Activated CD4-positive, alpha-beta memory T cell treated with anti-CD3 and anti-CD28 coated beads, Interleukin-2, amount 10 ng/mL, durations not matched to agents 7 days and 5 days (primary cell): ENCODE data around the gene NDUFA8. TPM values are rescaled to one million over a fixed set of nuclear protein-coding genes. Genes with fewer than 3 reads are reported as not detected.

Experiments used
- CTCF ChIA-PET: fragments of 350-600 bp; sonication (Branson Sonifier 250); formaldehyde crosslinking; loops from one replicate; lab custom pipeline; 2021; ENCODE audit warnings: antibody characterized with exemption, inconsistent platforms; lab: Charles Lee
- POLR2A ChIA-PET: fragments of 350-600 bp; sonication (Branson Sonifier 250); formaldehyde crosslinking; loops from one replicate; lab custom pipeline; 2021; ENCODE audit warnings: antibody characterized with exemption; lab: Charles Lee
- DNase-seq: peaks from one replicate; pipeline ENCODE4 v3.0.0-alpha.2; 2020
- H3K27ac Mint-ChIP-seq: one replicate; pipeline ENCODE4 v1.8.0; 2021; ENCODE audit warnings: mild to moderate bottlenecking, mixed read lengths
- H3K27me3 Mint-ChIP-seq: one replicate; pipeline ENCODE4 v1.8.0; 2021; ENCODE audit warnings: mixed read lengths
- H3K36me3 Mint-ChIP-seq: one replicate; pipeline ENCODE4 v1.8.0; 2021; ENCODE audit warnings: low read depth, mixed read lengths
- H3K4me1 Mint-ChIP-seq: one replicate; pipeline ENCODE4 v1.8.0; 2021; ENCODE audit warnings: mixed read lengths
- H3K4me3 Mint-ChIP-seq: one replicate; pipeline ENCODE4 v1.8.0; 2021; ENCODE audit warnings: mild to moderate bottlenecking, mixed read lengths
- H3K9me3 Mint-ChIP-seq: one replicate; pipeline ENCODE4 v1.8.0; 2021; ENCODE audit warnings: mixed read lengths
- total RNA-seq, 2 experiments: library from RNA; stranded (reverse); gene quantifications; one replicate each; pipeline ENCODE4 v1.2.3, GENCODE V29; 2021

Gene NDUFA8
- total RNA-seq, 2 experiments from 2014 or later: 36.1 to 37.0 TPM

GRCh38 chr9:122143876-122144405 lies 15.6 kb downstream of the NDUFA8 start:
- H3K4me3 Mint-ChIP-seq: no peak overlapping the region
- H3K9me3 Mint-ChIP-seq: no peaks in the 10 kb centered on the region
- H3K4me1 Mint-ChIP-seq: no peaks in the 10 kb centered on the region
- CTCF ChIA-PET: interaction anchor here (1.3 to 5.3 kb wide), 4 partner anchors 14 to 207 kb away, joined by 4 to 23 read pairs (median 12); no protein-coding TSS in a partner anchor
- no peak for DNase-seq
- POLR2A ChIA-PET: no interaction called here
- H3K36me3 Mint-ChIP-seq: peaks cover 28% of the 10 kb centered on the region
- H3K27ac Mint-ChIP-seq: no peak overlapping the region
- H3K27me3 Mint-ChIP-seq: no peaks in the 10 kb centered on the region

GRCh38 chr9:122143296-122143695 lies 16.3 kb downstream of the NDUFA8 start:
- ChIA-PET CTCF (interaction anchor here (1.3 to 5.3 kb wide), 2 partner anchors 44 to 207 kb away, joined by 4 to 23 read pairs; no protein-coding TSS in a partner anchor), POLR2A (no interaction called here)
- Mint-ChIP-seq H3K27me3 (no peaks in the 10 kb centered on the region), H3K4me1 (no peaks in the 10 kb centered on the region), H3K27ac (no peak overlapping the region), H3K36me3 (peaks cover 25% of the 10 kb centered on the region), H3K4me3 (no peak overlapping the region), H3K9me3 (no peaks in the 10 kb centered on the region)
- no peak for DNase-seq

- H3K4me3 Mint-ChIP-seq: no peak overlapping the region
- no peaks in the 10 kb centered on the region for H3K4me1 Mint-ChIP-seq
- no peak overlapping the region for H3K27ac Mint-ChIP-seq
- CTCF ChIA-PET: interaction anchor here (1.6 kb wide), 1 partner anchor 17 kb away, joined by 5 read pairs; no protein-coding TSS in a partner anchor
- H3K27me3 Mint-ChIP-seq: no peaks in the 10 kb centered on the region
- peaks cover 15% of the 10 kb centered on the region for H3K36me3 Mint-ChIP-seq
- no peak for DNase-seq
- POLR2A ChIA-PET: interaction anchor here (1.0 kb wide), 1 partner anchor 18 kb away, joined by 3 read pairs; the partner anchor contains the start of genes MORN5 and NDUFA8
- no peaks in the 10 kb centered on the region for H3K9me3 Mint-ChIP-seq
Measured at GRCh38 chr9:122141671-122142070, 17.9 kb downstream of the NDUFA8 start.

GRCh38 chr9:122140368-122141193 lies 19.0 kb downstream of the NDUFA8 start:
- H3K9me3 Mint-ChIP-seq: no peaks in the 10 kb centered on the region
- H3K4me3 Mint-ChIP-seq: no peak overlapping the region
- H3K36me3 Mint-ChIP-seq: peaks cover 13% of the 10 kb centered on the region
- CTCF ChIA-PET: interaction anchor here (1.6 to 1.7 kb wide), 2 partner anchors 14 to 18 kb away, joined by 4 read pairs; no protein-coding TSS in a partner anchor
- POLR2A ChIA-PET: no interaction called here
- no peak overlapping the region for H3K27ac Mint-ChIP-seq
- H3K27me3 Mint-ChIP-seq: no peaks in the 10 kb centered on the region
- DNase-seq: no peak
- no peaks in the 10 kb centered on the region for H3K4me1 Mint-ChIP-seq

GRCh38 chr9:122138560-122139268 lies 20.9 kb downstream of the NDUFA8 start:
- Mint-ChIP-seq H3K36me3 (peaks cover 4% of the 10 kb centered on the region), H3K27ac (no peak overlapping the region), H3K4me3 (no peak overlapping the region), H3K27me3 (no peaks in the 10 kb centered on the region), H3K9me3 (no peaks in the 10 kb centered on the region), H3K4me1 (no peaks in the 10 kb centered on the region)
- DNase-seq: no peak
- CTCF ChIA-PET: interaction anchor here (1.5 to 1.7 kb wide), 4 partner anchors 13 to 39 kb away, joined by 4 to 7 read pairs (median 4); no protein-coding TSS in a partner anchor
- POLR2A ChIA-PET: no interaction called here

GRCh38 chr9:122135529-122135859 lies 24.1 kb downstream of the NDUFA8 start:
- no peaks in the 10 kb centered on the region for H3K4me1 Mint-ChIP-seq
- H3K9me3 Mint-ChIP-seq: no peaks in the 10 kb centered on the region
- H3K27ac Mint-ChIP-seq: no peak overlapping the region
- no peaks in the 10 kb centered on the region for H3K27me3 Mint-ChIP-seq
- no peaks in the 10 kb centered on the region for H3K36me3 Mint-ChIP-seq
- POLR2A ChIA-PET: no interaction called here
- CTCF ChIA-PET: interaction anchor here (0.8 to 2.9 kb wide), 4 partner anchors 10 to 215 kb away, joined by 4 to 8 read pairs (median 5); no protein-coding TSS in a partner anchor
- no peak for DNase-seq
- H3K4me3 Mint-ChIP-seq: no peak overlapping the region

- Mint-ChIP-seq H3K4me3 (no peak overlapping the region), H3K9me3 (no peaks in the 10 kb centered on the region), H3K27ac (no peak overlapping the region), H3K4me1 (no peaks in the 10 kb centered on the region), H3K36me3 (no peaks in the 10 kb centered on the region), H3K27me3 (no peaks in the 10 kb centered on the region)
- ChIA-PET CTCF (interaction anchor here (0.9 to 2.9 kb wide), 4 partner anchors 14 to 216 kb away, joined by 4 to 8 read pairs (median 6); no protein-coding TSS in a partner anchor), POLR2A (no interaction called here)
- DNase-seq: no peak
Measured at GRCh38 chr9:122134822-122135528, 24.6 kb downstream of the NDUFA8 start.

GRCh38 chr9:122133984-122134535 lies 25.5 kb downstream of the NDUFA8 start:
- no peak overlapping the region for H3K4me3 Mint-ChIP-seq
- POLR2A ChIA-PET: no interaction called here

GRCh38 chr9:122133263-122133983 lies 26.2 kb downstream of the NDUFA8 start:
- POLR2A ChIA-PET: no interaction called here
- CTCF ChIA-PET: interaction anchor here (1.3 to 2.9 kb wide), 2 partner anchors 34 to 217 kb away, joined by 5 to 8 read pairs; no protein-coding TSS in a partner anchor
- Mint-ChIP-seq H3K9me3 (no peaks in the 10 kb centered on the region), H3K27ac (no peak overlapping the region), H3K36me3 (no peaks in the 10 kb centered on the region), H3K27me3 (no peaks in the 10 kb centered on the region), H3K4me1 (no peaks in the 10 kb centered on the region), H3K4me3 (no peak overlapping the region)
- DNase-seq: no peak

More at GRCh38 chr9:122133984-122134535, 25.5 kb downstream of the NDUFA8 start:
- Mint-ChIP-seq H3K9me3 (no peaks in the 10 kb centered on the region), H3K27ac (no peak overlapping the region), H3K36me3 (no peaks in the 10 kb centered on the region), H3K4me1 (no peaks in the 10 kb centered on the region), H3K27me3 (no peaks in the 10 kb centered on the region)
- CTCF ChIA-PET: interaction anchor here (1.3 to 2.9 kb wide), 2 partner anchors 35 to 217 kb away, joined by 5 to 8 read pairs; no protein-coding TSS in a partner anchor
- no peak for DNase-seq

- Mint-ChIP-seq H3K4me3 (no peak overlapping the region), H3K9me3 (no peaks in the 10 kb centered on the region), H3K36me3 (no peaks in the 10 kb centered on the region), H3K27ac (no peak overlapping the region), H3K4me1 (no peaks in the 10 kb centered on the region), H3K27me3 (no peaks in the 10 kb centered on the region)
- DNase-seq: no peak
- ChIA-PET CTCF (interaction anchor here (1.9 kb wide), 1 partner anchor 10 kb away, joined by 9 read pairs; no protein-coding TSS in a partner anchor), POLR2A (no interaction called here)
Measured at GRCh38 chr9:122132539-122132938, 27.0 kb downstream of the NDUFA8 start.

- Mint-ChIP-seq H3K36me3 (no peaks in the 10 kb centered on the region), H3K4me1 (peaks cover 2% of the 10 kb centered on the region), H3K27me3 (peaks cover 3% of the 10 kb centered on the region), H3K9me3 (no peaks in the 10 kb centered on the region), H3K27ac (no peak overlapping the region), H3K4me3 (no peak overlapping the region)
- CTCF ChIA-PET: interaction anchor here (1.3 to 1.9 kb wide), 2 partner anchors 9 to 33 kb away, joined by 4 to 9 read pairs; no protein-coding TSS in a partner anchor
- POLR2A ChIA-PET: no interaction called here
- no peak for DNase-seq
Measured at GRCh38 chr9:122131401-122132001, 28.1 kb downstream of the NDUFA8 start.
